Astrocyte of the spinal cord (primary cell): ENCODE results near the gene TPPP.

ENCODE experiments used
- DNase-seq: peaks from one replicate; pipeline ENCODE4 v3.0.0; 2011; ENCODE audit warnings: low read depth, low spot score
- H3K4me3 ChIP-seq: 2 replicates; pipeline ENCODE4 v1.5.1; 2011; ENCODE audit warnings: low read depth, mild to moderate bottlenecking, low read length, moderate library complexity
- CTCF ChIP-seq: IDR thresholded peaks from 2 replicates; pipeline ENCODE4 v1.5.1; 2012; ENCODE audit warnings: low read depth, mild to moderate bottlenecking, low read length, inconsistent platforms
- in situ Hi-C: cut with HindIII; loops from 2 replicates; pipeline ENCODE4 v1.10.0; 2017; ENCODE audit warnings: low sequenced_read_pairs

TPPP gene

GRCh38 chr5:673831-674629 lies 19.1 kb downstream of the TPPP start:
- in situ Hi-C loops = no loop called here
- no peak for DNase-seq
- H3K4me3 ChIP-seq = no peak overlapping the region
- no peak for TF ChIP-seq CTCF

- DNase-seq = no peak
- in situ Hi-C loops = no loop called here
- H3K4me3 ChIP-seq = no peak overlapping the region
- no peak for TF ChIP-seq CTCF
Measured at GRCh38 chr5:673161-673830, 19.9 kb downstream of the TPPP start.

GRCh38 chr5:672329-673160 lies 20.6 kb downstream of the TPPP start:
- DNase-seq = peak; percentile 87
- no peak for TF ChIP-seq CTCF
- no peak overlapping the region for H3K4me3 ChIP-seq
- in situ Hi-C loops = no loop called here

DNA sequence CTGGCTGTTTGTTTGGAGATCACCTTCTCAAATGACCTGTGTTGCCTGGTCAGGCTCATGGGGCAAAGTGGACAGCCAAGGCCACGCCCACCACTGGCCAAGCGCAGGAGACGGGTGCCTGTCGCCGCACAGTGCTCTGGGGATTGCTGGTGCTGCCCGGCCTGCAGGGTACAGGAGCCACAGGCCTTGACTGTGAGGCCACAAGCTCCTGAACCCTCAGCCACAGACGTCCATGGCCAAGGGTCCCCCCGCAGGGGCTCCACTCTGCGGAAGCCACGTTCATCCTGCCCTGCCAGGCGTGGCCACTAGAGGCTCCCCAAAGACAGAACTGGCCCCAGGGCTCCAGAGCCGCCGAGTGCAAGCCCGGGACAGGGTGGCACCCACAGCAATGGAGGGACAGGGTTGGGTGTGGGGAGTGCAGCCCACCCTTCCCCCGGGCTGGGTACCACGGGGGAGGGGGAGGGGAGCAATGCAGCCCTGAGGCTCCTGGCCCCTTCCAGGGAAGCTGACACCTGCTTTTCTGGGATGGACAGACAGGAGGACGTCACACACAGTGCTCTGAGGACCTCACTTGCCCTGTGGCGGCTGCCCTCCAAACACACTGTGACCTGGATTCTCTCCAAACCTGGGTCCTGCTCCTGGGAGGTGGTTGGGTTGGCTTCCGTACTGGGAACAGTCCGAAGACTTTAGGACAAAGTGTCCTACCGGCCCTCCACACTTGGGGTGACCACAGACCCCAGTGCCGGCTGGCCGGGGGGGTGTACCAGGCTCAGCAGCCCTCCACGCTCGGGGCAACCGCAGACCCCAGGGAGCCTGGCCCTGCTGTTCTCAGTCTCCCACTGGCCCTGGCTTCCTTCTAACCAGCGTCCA lies 21.5 kb downstream of the TPPP start:
- peak; percentile 53 for DNase-seq
- H3K4me3 ChIP-seq = no peak overlapping the region
- in situ Hi-C loops = no loop called here
- peak; percentile 96 for TF ChIP-seq CTCF

- no peak for DNase-seq
- TF ChIP-seq CTCF = no peak
- in situ Hi-C loops = no loop called here
- H3K4me3 ChIP-seq = no peak overlapping the region
Measured at GRCh38 chr5:670396-671270, 22.5 kb downstream of the TPPP start.
